Right ventricle myocardium superior (tissue), 1 donor: ENCODE results near the gene NARF. TPM values are rescaled to one million over a fixed set of nuclear protein-coding genes. Genes with fewer than 3 reads are reported as not detected.
"Not testable (repeated sequence)": the region's sequence is repeated elsewhere in the genome, so short reads cannot be mapped to it uniquely, and the experiment has no call there.

Experiments used
- ATAC-seq: fragments of 200-7000 bp; cut with Tn5 transposase; one replicate; pipeline ENCODE4 v1.9.1; 2020; ENCODE audit warnings: mild to moderate bottlenecking; ENCODE audit not compliant: poor library complexity
- DNase-seq: peaks from one replicate; pipeline ENCODE4 v3.0.0-alpha.2; 2020
- intact Hi-C: fragments of 100-400 bp; cut with DNase I; formaldehyde crosslinking; loops from one replicate; pipeline ENCODE4 v1.11.2; 2022
- total RNA-seq: library from RNA; stranded (reverse); fragmentation: NEBNext Ultra II Directional; extraction: Animal tissue kit (Norgen Biotek cat#: 25700); gene quantifications from one replicate; pipeline ENCODE4 v1.2.1, GENCODE V29; 2021
- donor health status: DM: no; HTN: yes; CAD: no; lungs with severe emphysema.

The NARF gene
- total RNA-seq, 1 donor from 2014 or later: 73.4 TPM

DNA sequence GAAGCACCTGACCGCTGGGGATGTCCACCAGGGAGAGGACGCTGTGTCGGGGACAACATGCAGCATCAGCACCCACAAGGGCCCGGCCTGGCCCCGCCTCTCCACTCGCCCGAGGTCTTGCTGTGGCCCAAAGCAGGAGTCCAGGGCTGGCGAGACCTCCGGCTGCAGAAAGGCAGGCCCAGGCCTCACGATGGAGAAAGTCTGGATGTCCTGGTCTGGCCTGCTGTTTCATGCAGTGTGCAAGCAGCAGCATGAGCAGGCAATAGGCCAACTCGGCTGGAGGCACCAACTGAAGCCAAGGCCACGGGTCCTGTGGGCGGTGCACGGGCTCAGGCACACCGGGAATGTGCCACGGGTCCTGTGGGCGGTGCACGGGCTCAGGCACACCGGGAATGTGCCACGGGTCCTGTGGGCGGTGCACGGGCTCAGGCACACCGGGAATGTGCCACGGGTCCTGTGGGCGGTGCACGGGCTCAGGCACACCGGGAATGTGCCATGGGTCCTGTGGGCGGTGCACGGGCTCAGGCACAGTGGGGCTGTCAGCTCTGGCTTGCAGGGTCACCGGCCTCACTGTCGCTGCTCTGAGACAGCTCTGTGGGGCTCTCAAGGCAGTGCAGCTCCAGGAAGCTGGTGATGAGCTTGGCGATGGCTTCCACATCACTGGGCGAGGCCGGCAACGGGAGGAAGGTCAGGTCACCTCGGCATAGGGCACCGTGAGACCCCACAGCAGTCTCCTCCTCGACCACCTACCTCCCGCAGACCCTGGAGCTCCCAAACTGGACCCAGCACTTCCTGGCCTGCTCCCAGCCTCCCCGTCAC is 14.9 kb upstream of the NARF start:
- intact Hi-C loops: no loop called here
- no peak for DNase-seq
- no peak for ATAC-seq

DNA sequence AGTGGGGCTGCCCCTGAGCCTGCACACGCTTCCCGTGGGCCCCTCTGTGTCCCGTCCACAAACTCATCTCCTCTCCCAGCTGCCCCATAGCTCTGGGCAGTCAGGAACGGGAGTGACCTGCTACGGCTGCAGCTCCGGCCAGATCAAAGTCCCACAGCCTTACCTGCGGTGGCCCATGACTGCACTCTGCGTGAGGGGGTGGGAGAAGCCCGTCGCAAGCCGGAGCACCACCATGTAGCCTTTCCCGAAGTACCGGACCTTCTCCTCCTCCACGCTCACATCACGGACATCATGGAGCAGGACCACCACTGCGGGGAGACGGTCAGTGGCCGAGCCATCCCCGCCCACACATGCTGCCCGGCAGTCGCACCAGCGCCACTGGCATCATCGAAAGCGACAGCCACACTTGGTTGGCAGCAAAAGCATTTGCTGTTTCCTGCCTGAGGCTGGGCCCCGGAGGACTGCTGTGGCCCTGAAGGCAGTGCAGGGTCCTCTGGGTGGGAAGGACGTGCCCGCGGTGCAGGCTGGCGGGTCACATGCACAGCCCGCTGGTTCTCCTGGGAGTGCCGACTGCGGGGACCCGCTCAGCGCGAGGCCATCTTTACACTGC is 14.2 kb upstream of the NARF start:
- no peak for ATAC-seq
- DNase-seq: no peak
- intact Hi-C loops: no loop called here

DNA sequence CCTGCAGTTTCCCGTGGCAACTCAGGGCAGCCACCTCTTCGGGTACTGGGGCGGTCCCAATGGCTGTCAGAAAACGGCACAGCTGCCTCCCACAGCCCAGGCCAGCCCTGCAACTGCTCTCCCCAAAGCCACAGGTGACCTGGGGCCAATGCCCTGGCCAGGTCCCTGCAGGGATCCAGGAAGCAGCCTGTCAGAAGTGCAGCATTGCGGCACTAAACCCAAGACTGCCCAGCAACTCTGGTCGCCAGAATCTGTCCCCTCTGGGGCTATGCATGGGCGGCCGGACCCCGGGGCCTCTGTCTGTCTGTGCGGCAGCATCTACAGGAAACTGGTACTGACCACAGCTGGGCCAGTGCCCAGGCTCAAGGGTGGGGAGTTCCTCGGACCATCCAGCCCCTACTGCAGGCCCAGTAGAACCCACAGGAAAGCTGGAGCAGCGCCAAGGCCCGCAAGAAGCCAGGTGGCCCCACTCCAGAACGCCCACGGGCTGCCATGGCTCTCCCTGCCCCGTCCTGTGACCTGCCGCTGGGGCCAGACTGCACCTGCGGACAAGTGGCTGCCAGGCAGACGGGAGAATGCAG is 13.5 kb upstream of the NARF start:
- no peak for ATAC-seq
- intact Hi-C loops: no loop called here
- no peak for DNase-seq

DNA sequence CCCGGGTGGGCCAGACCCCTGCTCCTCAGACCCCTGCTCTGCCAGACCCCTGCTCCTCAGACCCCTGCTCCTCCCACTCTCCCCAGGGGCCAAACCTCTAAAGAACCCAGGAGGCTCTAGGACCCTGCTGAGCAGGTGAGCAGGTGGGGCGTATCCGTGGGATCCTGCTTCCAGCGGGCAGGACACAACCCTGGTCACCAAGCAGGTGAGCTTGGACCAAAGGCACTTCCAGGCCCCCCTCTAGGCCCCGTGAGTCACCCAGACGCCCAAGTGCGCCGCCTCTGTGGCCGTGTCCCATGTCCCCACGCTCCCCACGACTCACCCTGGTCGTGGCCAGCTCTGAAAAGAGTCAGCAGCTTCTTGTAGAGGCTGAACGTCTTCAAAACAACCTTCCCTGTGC is 13.0 kb upstream of the NARF start:
- intact Hi-C loops: no loop called here
- DNase-seq: no peak
- ATAC-seq: no peak

DNA sequence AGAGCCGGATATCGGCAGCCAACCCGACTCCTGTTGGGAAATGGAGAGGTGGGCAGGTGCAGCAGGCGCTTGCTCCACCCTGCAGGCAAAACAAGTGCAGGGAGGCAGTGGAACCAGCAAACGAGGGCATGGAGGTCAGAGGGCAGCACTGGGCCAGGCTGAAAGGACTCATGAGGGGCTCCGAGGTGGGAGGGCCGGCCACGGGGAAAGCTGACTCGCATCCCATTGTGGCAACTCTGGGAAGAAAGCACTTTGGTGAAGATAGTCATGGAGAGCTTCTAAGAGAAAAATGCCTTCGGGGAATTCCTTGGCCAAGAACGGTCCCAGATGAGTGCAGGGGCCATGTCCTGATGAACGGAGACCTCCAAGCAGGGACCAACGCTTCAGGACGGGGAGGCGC is 12.4 kb upstream of the NARF start:
- DNase-seq (no peak), ATAC-seq (no peak)
- intact Hi-C loops: no loop called here

DNA sequence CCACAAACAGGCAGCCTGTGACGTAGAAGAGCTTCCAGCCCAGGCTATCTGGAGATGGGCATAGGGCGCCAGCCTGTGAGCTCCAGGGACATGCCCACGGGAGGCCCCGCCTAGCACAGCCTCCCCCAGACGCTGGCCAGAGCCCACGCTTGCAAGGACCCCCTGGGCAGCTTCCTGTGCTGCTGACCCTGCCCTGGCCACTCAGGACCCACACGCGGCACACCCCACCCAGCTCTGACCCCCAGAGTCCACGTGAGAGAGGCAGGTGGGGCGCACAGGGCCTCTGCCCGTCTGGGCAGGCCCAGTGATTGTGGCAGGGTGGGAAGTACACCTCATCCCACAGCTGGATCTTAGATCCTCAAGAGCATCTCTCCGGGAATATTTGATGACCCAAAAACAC is 11.9 kb upstream of the NARF start:
- DNase-seq (no peak), ATAC-seq (no peak)
- intact Hi-C loops: no loop called here

DNA sequence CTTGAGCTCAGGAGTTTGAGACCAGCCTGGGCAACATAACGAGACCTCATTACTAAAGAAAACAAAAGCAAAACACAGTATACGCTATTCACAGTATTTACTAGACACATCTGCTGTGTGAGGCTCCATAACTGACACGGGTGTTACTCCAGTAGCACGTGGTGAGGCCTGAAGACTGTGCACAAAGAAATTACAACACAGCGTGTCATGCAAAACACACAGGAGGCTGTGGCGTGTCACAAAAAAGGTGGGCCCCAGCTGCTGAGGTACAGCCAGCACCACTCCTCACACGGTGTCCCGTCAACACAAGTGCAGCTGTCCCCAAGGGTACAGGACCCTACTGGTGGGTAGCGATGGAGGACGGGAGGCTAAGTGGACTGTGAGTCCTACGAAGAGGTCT is 10.7 kb upstream of the NARF start:
- DNase-seq (no peak), ATAC-seq (no peak)
- intact Hi-C loops: no loop called here

DNA sequence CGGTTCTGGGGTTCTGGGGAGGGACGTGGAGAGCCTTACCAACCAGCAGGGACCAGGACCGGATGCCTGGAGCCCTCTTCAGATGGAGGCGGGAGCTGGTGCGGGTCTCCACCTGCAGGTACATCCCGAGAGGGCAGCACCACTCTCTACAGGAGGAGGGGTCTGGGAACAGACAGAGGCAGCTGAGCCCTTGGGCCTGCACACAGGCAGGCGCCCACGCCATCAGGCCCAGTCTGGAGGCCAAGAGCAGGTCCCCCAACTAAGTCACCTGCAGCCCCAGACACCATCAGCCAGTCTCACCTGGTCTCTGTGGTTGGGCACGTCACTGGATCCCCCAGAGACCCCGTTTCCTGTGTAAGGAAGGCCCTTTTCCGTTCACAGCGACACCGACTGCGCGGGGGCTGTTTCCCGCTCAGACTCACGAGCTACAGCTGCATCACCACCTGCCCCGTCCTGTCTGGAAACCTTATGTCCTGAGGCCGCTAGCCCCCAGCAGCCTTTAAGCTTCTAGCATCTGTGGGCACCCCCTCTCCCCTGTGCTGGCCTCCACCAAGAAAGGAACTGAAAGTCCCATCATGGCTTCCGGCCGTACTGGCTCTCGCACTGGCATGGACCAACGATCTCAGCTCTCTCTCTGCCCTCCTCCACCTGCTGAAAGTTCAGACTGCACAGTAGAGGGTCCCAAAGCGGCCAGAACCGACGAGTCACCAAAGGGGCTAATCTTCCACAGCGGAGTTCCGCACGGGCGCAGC is 9.2 kb upstream of the NARF start:
- ATAC-seq (peak; percentile 3), DNase-seq (peak; percentile 57)
- intact Hi-C loops: no loop called here

DNA sequence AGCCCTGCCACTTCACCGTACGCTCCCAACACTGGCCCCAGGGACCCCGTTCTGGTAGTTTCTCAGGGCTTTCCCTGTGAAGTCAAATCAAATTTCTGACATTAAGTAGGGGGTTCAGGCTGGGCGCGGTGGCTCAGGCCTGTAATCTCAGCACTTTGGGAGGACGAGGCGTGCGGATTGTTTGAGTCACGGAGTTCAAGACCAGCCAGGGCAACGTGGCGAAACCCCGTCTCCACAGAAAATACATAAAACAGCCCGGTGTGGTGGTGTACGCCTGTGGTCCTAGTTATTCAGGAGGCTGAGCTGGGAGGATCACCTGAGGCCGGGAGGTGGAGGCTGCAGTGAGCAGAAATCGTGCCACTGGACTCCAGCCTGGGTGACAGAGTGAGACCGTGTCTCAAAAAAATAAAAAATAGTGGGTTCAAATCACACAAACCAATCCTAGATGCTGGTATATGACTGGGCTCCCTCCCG is 8.6 kb upstream of the NARF start:
- ATAC-seq (no peak), DNase-seq (peak; percentile 43)
- intact Hi-C loops: no loop called here

DNA sequence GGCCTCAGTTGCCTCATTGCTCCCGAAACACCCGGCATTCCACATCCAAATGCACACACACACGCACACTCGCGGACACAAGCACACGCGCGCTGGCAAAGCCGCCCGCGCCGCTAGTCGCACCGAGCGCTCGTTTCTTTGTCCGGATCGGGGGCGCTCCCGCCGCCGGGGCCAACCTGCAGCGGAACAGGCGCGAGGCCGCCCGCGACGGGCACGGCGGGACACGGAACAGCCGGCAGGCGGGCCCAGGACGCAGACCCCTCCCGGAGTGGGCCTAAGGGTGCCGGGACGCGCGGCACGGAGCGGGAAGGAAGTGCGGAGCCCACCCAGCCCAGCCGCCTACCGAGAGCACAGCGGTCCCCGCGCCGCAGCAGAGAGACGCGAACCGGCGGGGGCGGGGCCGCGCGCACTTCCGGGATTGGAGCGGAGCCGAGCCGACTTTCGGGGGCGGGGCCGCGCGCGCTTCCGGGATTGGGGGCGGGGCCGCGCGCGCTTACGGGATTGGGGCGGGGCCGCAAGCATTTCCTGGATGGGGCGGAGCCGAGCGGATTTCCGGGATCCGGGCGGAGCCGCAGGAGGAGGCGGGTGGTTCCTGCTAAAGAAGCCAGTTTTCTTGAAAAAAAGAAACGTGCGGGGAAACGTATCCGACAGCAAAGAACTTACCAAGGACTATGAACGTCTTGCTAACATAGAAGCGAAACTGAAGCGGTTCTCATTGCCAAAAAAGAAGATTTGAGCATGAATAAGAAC is 8.0 kb upstream of the NARF start, which contains the start of gene CYBC1:
Gene CYBC1 (minus strand): TSS at position 396 of the 750 bp plus-strand sequence. CDS start 1,498 bp downstream, outside the sequence.
- DNase-seq (peak; percentile 95), ATAC-seq (peak; percentile 98)
- intact Hi-C loops: no loop called here

DNA sequence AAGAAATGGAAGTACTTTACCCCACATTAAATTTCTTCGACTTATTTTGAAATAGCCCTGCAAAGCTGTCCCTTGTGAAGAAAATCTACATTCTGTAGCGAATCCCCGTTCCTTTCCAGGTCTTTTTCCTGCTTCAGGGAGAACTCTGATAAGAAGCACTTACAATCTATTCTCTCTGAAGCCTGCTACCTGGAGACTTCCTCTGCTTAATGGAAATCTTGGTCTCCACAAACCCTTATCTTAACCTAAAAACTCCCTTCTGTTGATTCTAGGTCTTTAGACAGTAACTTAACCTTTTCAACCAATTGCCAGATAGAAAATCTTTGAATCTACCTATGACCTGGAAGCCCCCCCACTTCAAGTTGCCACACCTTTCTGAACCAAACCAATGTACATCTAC is 6.4 kb upstream of the NARF start:
- intact Hi-C loops: no loop called here
- DNase-seq: no peak
- no peak for ATAC-seq

DNA sequence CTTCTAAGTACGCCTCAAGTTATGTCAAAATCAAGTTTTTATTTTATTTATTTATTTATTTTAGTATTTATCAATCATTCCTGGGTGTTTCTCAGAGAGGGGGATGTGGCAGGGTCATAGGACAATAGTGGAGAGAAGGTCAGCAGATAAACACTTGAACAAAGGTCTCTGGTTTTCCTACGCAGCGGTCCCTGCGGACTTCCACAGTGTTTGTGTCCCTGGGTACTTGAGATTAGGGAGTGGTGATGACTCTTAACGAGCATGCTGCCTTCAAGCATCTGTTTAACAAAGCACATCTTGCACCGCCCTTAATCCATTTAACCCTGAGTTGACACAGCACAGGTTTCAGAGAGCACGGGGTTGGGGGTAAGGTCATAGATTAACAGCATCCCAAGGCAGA is 5.4 kb upstream of the NARF start:
- DNase-seq, ATAC-seq, intact Hi-C loops: not testable (repeated sequence)

DNA sequence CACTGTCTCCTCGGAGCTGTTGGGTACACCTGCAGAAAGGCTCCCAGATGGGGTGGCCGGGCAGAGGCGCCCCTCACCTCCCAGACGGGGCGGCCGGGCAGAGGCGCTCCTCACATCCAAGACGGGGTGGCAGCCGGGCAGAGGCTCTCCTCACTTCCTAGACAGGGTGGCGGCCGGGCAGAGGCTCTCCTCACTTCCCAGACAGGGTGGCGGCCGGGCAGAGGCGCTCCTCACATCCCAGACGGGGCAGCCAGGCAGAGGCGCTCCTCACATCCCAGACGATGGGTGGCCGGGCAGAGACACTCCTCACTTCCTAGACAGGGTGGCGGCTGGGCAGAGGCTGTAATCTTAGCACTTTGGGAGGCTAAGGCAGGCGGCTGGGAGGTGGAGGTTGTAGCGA is 4.8 kb upstream of the NARF start:
- ATAC-seq, intact Hi-C loops, DNase-seq: not testable (repeated sequence)

DNA sequence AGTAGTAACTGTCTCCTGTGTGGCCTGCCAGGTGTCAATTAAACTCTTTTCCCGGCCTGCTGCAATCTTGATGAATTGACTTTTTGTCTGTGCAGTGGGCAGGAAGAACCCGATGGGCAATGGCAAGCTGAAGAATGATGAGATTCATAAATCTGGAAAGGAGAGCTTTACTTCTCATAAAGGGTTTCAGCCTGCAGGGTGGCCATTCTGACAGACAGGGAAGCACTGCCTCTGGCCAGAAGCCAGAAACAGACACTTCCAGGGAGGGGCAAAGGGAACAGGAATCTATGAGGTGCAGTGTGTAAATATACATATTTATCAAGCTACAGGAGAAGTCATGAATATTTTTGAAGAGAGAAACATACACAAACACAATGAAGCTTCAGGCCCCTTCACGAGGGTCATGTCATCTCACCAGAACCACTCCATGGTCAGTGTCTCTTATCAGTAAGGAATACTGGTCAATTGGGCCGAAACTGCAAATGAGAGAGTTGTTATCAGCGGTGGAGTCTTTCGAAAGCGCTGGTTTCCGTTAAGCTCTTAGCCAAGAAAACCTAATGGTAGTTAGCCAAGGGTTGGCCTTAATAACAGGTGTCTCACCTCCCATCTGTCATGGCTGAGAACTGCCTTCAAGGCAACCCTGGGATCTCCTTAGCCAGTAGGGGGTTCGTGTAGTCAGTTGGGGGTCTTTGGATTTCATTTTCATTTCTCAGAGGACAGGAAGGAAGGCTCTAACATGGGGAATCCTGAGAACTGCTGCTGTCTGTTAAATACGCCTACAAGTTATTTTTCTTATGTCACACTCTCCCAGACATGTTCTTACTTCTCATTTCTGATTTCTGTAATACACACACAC is 1.2 kb upstream of the NARF start:
- intact Hi-C loops: no loop called here
- DNase-seq (peak; percentile 64), ATAC-seq (no peak)

DNA sequence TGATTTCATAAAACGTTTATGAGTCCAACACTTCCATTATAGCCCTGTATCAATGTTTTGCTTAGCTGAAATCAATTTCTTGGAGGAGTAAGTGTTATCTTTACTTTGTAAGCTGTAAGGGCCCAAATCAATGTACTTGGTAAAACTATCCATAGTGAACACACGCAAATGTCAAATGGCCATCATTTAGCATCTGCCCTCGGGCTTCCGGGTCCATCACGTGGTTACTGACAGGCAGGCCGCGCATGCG is 687 bp upstream of the NARF start:
- DNase-seq (no peak), ATAC-seq (no peak)
- intact Hi-C loops: no loop called here

DNA sequence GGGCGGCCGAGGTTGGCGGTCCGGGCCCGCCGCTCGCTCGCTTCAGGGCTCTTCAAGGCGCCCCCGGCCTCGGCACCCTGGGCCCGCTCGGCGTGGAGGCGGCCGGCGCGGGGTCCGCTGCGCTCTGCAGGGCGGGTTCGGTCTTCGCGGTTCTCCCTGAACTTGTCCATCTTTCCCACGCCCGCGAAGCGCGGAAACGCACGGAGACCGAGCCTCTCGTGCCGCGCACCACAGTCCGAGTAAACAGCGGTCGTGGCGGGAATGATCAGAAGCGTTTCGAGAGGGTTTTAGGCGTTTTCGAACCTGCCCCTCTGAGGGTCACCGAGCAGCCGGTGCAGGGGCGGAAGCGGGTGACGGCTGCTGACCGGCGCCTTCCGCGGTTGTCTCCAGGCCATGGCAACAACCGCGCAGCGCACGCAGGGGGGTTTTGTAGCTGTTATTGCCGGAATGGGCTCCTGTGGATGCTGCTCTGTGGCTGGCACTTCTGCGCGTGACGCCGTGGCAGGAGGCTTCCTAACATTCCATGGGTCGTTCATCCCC is 414 bp downstream of the NARF start:
- ATAC-seq (no peak), DNase-seq (peak; percentile 57)
- intact Hi-C loops: no loop called here

DNA sequence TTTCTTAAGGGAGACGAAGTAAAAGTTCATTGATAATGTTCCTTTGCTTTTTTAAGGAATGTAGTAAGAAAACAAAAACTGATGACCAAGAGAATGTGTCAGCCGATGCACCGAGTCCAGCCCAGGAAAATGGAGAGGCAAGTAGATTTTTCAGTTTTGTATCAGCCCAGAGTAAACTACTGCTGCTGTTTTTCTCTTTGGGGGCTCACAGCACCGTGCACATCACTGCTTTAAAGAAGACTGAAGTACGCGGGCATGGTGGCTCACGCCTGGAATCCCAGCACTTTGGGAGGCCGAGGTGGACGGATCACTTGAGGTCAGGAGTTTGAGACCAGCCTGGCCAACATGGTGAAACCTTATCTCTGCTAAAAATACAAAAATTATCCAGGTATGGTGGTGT is 1.4 kb downstream of the NARF start:
- ATAC-seq, DNase-seq, intact Hi-C loops: not testable (repeated sequence)
